Astrocyte (in vitro differentiated cells and primary cell): ENCODE measurements around the gene LIPC. TPM values are rescaled to one million over a fixed set of nuclear protein-coding genes. Genes with fewer than 3 reads are reported as not detected.

ENCODE experiments used
- DNase-seq: peaks from one replicate; pipeline ENCODE4 v3.0.0-alpha.2; 2010; ENCODE audit warnings: low read depth
- FAIRE-seq: peaks from 2 replicates; lab custom pipeline; 2011; peaks lifted over from hg19 to GRCh38; lab: Jason Lieb, UNC
- H2AFZ ChIP-seq: 2 replicates; pipeline ENCODE4 v1.6.0; 2012; ENCODE audit warnings: low read depth, low read length, inconsistent platforms
- H3K27ac ChIP-seq: 2 replicates; pipeline ENCODE4 v1.5.1; 2011; ENCODE audit warnings: low read depth, low read length, inconsistent platforms
- H3K27me3 ChIP-seq: 2 replicates; pipeline ENCODE4 v1.6.0; 2011; ENCODE audit warnings: low read length, inconsistent platforms; ENCODE audit not compliant: insufficient read depth
- H3K36me3 ChIP-seq: 2 replicates; pipeline ENCODE4 v1.5.1; 2011; ENCODE audit warnings: low read length, inconsistent platforms; ENCODE audit not compliant: insufficient read depth
- H3K4me1 ChIP-seq: 2 replicates; pipeline ENCODE4 v1.5.1; 2011; ENCODE audit warnings: low read length, inconsistent platforms; ENCODE audit not compliant: insufficient read depth
- H3K4me2 ChIP-seq: 2 replicates; pipeline ENCODE4 v1.6.0; 2012; ENCODE audit warnings: low read length, inconsistent platforms
- H3K4me3 ChIP-seq: 2 replicates; pipeline ENCODE4 v1.5.1; 2011; ENCODE audit warnings: low read depth, mild to moderate bottlenecking, low read length, inconsistent platforms; ENCODE audit not compliant: insufficient read depth
- H3K79me2 ChIP-seq: 2 replicates; pipeline ENCODE4 v1.6.0; 2012; ENCODE audit warnings: mild to moderate bottlenecking, low read length, inconsistent platforms; ENCODE audit not compliant: insufficient read depth
- H3K9ac ChIP-seq: 2 replicates; pipeline ENCODE4 v1.6.0; 2012; ENCODE audit warnings: mild to moderate bottlenecking, low read length, inconsistent platforms
- H3K9me3 ChIP-seq: 2 replicates; pipeline ENCODE4 v1.5.1; 2012; ENCODE audit warnings: low read depth, mild to moderate bottlenecking, low read length, inconsistent platforms; ENCODE audit not compliant: insufficient read depth
- H4K20me1 ChIP-seq: 2 replicates; pipeline ENCODE4 v1.6.0; 2012; ENCODE audit warnings: low read length, inconsistent platforms; ENCODE audit not compliant: insufficient read depth
- H3K27ac Mint-ChIP-seq: one replicate; pipeline ENCODE4 v1.8.0; 2021; ENCODE audit warnings: mild to moderate bottlenecking, mixed read lengths; ENCODE audit not compliant: unreplicated experiment
- H3K27me3 Mint-ChIP-seq: one replicate; pipeline ENCODE4 v1.8.0; 2021; ENCODE audit warnings: low read depth, mixed read lengths; ENCODE audit not compliant: unreplicated experiment
- H3K36me3 Mint-ChIP-seq: one replicate; pipeline ENCODE4 v1.8.0; 2021; ENCODE audit warnings: low read depth, mixed read lengths; ENCODE audit not compliant: unreplicated experiment
- H3K4me1 Mint-ChIP-seq: one replicate; pipeline ENCODE4 v1.8.0; 2021; ENCODE audit warnings: low read depth, mixed read lengths; ENCODE audit not compliant: unreplicated experiment
- H3K4me3 Mint-ChIP-seq: one replicate; pipeline ENCODE4 v1.8.0; 2021; ENCODE audit warnings: mild to moderate bottlenecking, moderate library complexity, mixed read lengths; ENCODE audit not compliant: unreplicated experiment
- H3K9me3 Mint-ChIP-seq: one replicate; pipeline ENCODE4 v1.8.0; 2021; ENCODE audit warnings: mild to moderate bottlenecking, mixed read lengths; ENCODE audit not compliant: unreplicated experiment
- CTCF ChIP-seq: IDR thresholded peaks from 2 replicates; pipeline ENCODE4 v1.5.1; 2011; ENCODE audit warnings: low read depth, mild to moderate bottlenecking, inconsistent platforms, low read length, moderate library complexity; ENCODE audit not compliant: insufficient read depth
- EZH2 ChIP-seq: IDR thresholded peaks from 2 replicates; pipeline ENCODE4 v1.6.1; 2012; ENCODE audit warnings: mild to moderate bottlenecking, low read length, inconsistent platforms; ENCODE audit not compliant: insufficient read depth
- total RNA-seq: library from RNA; stranded (reverse); gene quantifications from 2 replicates; pipeline ENCODE4 v1.2.1, GENCODE V29; 2021

The LIPC gene
- total RNA-seq, 1 donor from 2014 or later, result not detected

GRCh38 chr15:58445865-58446264 is 14.1 kb downstream of the LIPC start:
- no peak for TF ChIP-seq EZH2
- no peak for TF ChIP-seq CTCF
- Histone ChIP-seq H3K79me2 (no peaks in the 10 kb centered on the region), H4K20me1 (no peaks in the 10 kb centered on the region), H3K4me1 (peaks cover 26% of the 10 kb centered on the region), H3K27me3 (peaks cover 26% of the 10 kb centered on the region), H3K27ac (no peak overlapping the region), H3K9me3 (no peaks in the 10 kb centered on the region), H2AFZ (no peak overlapping the region), H3K36me3 (no peaks in the 10 kb centered on the region), H3K4me2 (no peak overlapping the region), H3K4me3 (no peak overlapping the region), H3K9ac (no peak overlapping the region)
- Mint-ChIP-seq H3K9me3 (peaks cover 5% of the 10 kb centered on the region), H3K4me1 (peaks cover 20% of the 10 kb centered on the region), H3K27ac (no peak overlapping the region), H3K36me3 (no peaks in the 10 kb centered on the region), H3K4me3 (no peak overlapping the region), H3K27me3 (peaks cover 2% of the 10 kb centered on the region)
- no peak for DNase-seq
- no peak for FAIRE-seq

- peaks cover 22% of the 10 kb centered on the region for H3K4me1 ChIP-seq
- TF ChIP-seq CTCF, result no peak
- TF ChIP-seq EZH2, result no peak
Observed at GRCh38 chr15:58446521-58446920, 14.7 kb downstream of the LIPC start.

GRCh38 chr15:58447271-58448010 is 15.7 kb downstream of the LIPC start:
- no peak overlapping the region for H3K27ac Mint-ChIP-seq
- H3K27me3 Mint-ChIP-seq, result peaks cover 13% of the 10 kb centered on the region

More at GRCh38 chr15:58446521-58446920, 14.7 kb downstream of the LIPC start:
- Histone ChIP-seq H4K20me1 (no peaks in the 10 kb centered on the region), H3K4me2 (no peak overlapping the region), H3K4me3 (no peak overlapping the region), H3K36me3 (no peaks in the 10 kb centered on the region), H3K9ac (no peak overlapping the region), H2AFZ (no peak overlapping the region), H3K9me3 (no peaks in the 10 kb centered on the region), H3K27me3 (peaks cover 32% of the 10 kb centered on the region), H3K79me2 (no peaks in the 10 kb centered on the region), H3K27ac (no peak overlapping the region)
- H3K4me3 Mint-ChIP-seq, result no peak overlapping the region
- FAIRE-seq, result no peak
- H3K27me3 Mint-ChIP-seq, result peaks cover 6% of the 10 kb centered on the region
- no peak overlapping the region for H3K27ac Mint-ChIP-seq
- peaks cover 14% of the 10 kb centered on the region for H3K4me1 Mint-ChIP-seq
- H3K9me3 Mint-ChIP-seq, result peaks cover 5% of the 10 kb centered on the region
- H3K36me3 Mint-ChIP-seq, result no peaks in the 10 kb centered on the region
- DNase-seq, result no peak

More at GRCh38 chr15:58447271-58448010, 15.7 kb downstream of the LIPC start:
- no peak overlapping the region for H2AFZ ChIP-seq
- H3K9me3 ChIP-seq, result no peaks in the 10 kb centered on the region
- H4K20me1 ChIP-seq, result no peaks in the 10 kb centered on the region
- H3K4me1 Mint-ChIP-seq, result peaks cover 8% of the 10 kb centered on the region
- no peaks in the 10 kb centered on the region for H3K36me3 ChIP-seq
- FAIRE-seq (peak; percentile 91), DNase-seq (peak; percentile 97)
- no peaks in the 10 kb centered on the region for H3K79me2 ChIP-seq
- peaks cover 16% of the 10 kb centered on the region for H3K4me1 ChIP-seq
- H3K9ac ChIP-seq, result no peak overlapping the region
- no peaks in the 10 kb centered on the region for H3K36me3 Mint-ChIP-seq
- no peak for TF ChIP-seq EZH2
- TF ChIP-seq CTCF, result no peak
- H3K27me3 ChIP-seq, result peaks cover 40% of the 10 kb centered on the region
- peaks cover 5% of the 10 kb centered on the region for H3K9me3 Mint-ChIP-seq
- peak overlapping the region; percentile 17 for H3K4me2 ChIP-seq
- H3K27ac ChIP-seq, result no peak overlapping the region
- no peak overlapping the region for H3K4me3 Mint-ChIP-seq
- H3K4me3 ChIP-seq, result no peak overlapping the region
